Stimulated activated CD4-positive, alpha-beta T cell treated with anti-CD3 and anti-CD28 coated beads, Interleukin-12 subunit alpha, Interleukin-12 subunit beta, amount 100 ng/mL, for 24 hours (primary cell): ENCODE results near the gene PPIP5K2.
"Not testable (repeated sequence)": the region's sequence is repeated elsewhere in the genome, so short reads cannot be mapped to it uniquely, and the experiment has no call there.

Experiments used
- DNase-seq, 2 experiments: peaks; one replicate each; pipeline ENCODE4 v3.0.0-alpha.2; 2020; ENCODE audit warnings: low read depth in 2 of 2

Gene PPIP5K2

GRCh38 chr5:103119765-103120606 is at the start of gene PPIP5K2, which contains the start of gene GIN1:
Gene PPIP5K2, plus strand, starts transcription at chr5:103120301. Its CDS starts 9,289 bp downstream, at chr5:103129590.
Gene GIN1, minus strand, starts transcription at chr5:103120138. Its CDS starts 11,431 bp downstream, at chr5:103108707.
- DNase-seq, result peak; percentile 94 to 96

GRCh38 chr5:103073500-103073899 is 46.6 kb upstream of the PPIP5K2 start:
- DNase-seq, result not testable (repeated sequence)

GRCh38 chr5:103075442-103075841 is 44.7 kb upstream of the PPIP5K2 start:
- DNase-seq, result no peak

GRCh38 chr5:103079796-103080195 is 40.3 kb upstream of the PPIP5K2 start:
- DNase-seq, result no peak

- no peak for DNase-seq
These were observed 33.6 kb upstream of the PPIP5K2 start for GRCh38 chr5:103086547-103086946.

GRCh38 chr5:103089272-103089671 is 30.8 kb upstream of the PPIP5K2 start:
- no peak for DNase-seq

- no peak for DNase-seq
These were observed 29.3 kb upstream of the PPIP5K2 start for GRCh38 chr5:103090791-103091190.

GRCh38 chr5:103092676-103093075 is 27.4 kb upstream of the PPIP5K2 start:
- DNase-seq, result no peak

GRCh38 chr5:103093727-103094126 is 26.4 kb upstream of the PPIP5K2 start:
- DNase-seq, result no peak

GRCh38 chr5:103094737-103095136 is 25.4 kb upstream of the PPIP5K2 start:
- DNase-seq, result no peak

GRCh38 chr5:103098993-103099392 is 21.1 kb upstream of the PPIP5K2 start:
- no peak for DNase-seq

GRCh38 chr5:103101079-103101750 is 18.9 kb upstream of the PPIP5K2 start:
- DNase-seq, result no peak

- no peak for DNase-seq
These were observed 17.9 kb upstream of the PPIP5K2 start for GRCh38 chr5:103102234-103102633.

- DNase-seq, result no peak
These were observed 12.0 kb upstream of the PPIP5K2 start for GRCh38 chr5:103108086-103108485.

- no peak for DNase-seq
These were observed 10.8 kb upstream of the PPIP5K2 start for GRCh38 chr5:103109277-103109676.

GRCh38 chr5:103110403-103110802 is 9.7 kb upstream of the PPIP5K2 start:
- no peak for DNase-seq

GRCh38 chr5:103111468-103111867 is 8.6 kb upstream of the PPIP5K2 start:
- DNase-seq, result no peak

GRCh38 chr5:103112910-103113309 is 7.2 kb upstream of the PPIP5K2 start:
- DNase-seq, result no peak

- DNase-seq, result no peak
These were observed 5.7 kb upstream of the PPIP5K2 start for GRCh38 chr5:103114440-103114839.

GRCh38 chr5:103117471-103117991 is 2.6 kb upstream of the PPIP5K2 start:
- DNase-seq, result no peak

- no peak for DNase-seq
These were observed 884 bp upstream of the PPIP5K2 start for GRCh38 chr5:103119070-103119764.

GRCh38 chr5:103120607-103121200 is 603 bp downstream of the PPIP5K2 start:
- no peak for DNase-seq
